ENCODE measurements around the gene NOP9.

NOP9 gene

DNA sequence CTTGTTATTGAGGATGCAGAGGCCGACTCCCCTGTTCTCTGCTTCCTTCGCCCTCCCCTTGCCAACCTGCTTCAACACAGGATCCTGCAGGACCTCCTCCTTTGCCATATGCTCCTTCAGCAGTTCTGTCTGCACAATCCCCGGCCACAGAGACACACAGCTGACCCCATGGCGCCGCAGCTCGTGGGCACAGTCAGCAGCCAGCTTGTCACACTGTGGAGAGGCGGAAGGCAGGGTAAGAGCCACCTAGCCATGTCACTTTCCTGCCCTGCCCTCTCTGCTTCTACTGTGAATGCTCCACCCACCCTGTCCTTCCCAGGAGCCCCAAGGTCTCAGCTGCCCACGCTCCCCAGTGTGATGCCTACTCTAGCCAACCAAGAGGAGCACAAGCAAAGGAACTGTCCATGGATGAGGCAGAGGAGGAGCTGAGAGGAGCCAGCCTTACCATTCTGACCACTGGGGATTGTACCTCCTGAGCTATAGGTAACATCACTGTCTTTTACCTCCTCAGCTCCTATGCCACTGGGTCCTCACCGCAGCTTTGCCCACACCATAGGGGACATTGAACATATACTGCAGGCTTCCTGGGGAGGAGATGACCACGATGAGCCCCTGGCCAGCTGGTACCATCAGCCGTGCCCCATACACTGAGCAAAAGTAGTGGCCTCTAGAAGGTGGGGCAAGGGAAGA, 7.4 kb upstream of the NOP9 start:
- TF ChIP-seq, protein P1, sequence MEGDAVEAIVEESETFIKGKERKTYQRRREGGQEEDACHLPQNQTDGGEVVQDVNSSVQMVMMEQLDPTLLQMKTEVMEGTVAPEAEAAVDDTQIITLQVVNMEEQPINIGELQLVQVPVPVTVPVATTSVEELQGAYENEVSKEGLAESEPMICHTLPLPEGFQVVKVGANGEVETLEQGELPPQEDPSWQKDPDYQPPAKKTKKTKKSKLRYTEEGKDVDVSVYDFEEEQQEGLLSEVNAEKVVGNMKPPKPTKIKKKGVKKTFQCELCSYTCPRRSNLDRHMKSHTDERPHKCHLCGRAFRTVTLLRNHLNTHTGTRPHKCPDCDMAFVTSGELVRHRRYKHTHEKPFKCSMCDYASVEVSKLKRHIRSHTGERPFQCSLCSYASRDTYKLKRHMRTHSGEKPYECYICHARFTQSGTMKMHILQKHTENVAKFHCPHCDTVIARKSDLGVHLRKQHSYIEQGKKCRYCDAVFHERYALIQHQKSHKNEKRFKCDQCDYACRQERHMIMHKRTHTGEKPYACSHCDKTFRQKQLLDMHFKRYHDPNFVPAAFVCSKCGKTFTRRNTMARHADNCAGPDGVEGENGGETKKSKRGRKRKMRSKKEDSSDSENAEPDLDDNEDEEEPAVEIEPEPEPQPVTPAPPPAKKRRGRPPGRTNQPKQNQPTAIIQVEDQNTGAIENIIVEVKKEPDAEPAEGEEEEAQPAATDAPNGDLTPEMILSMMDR (IDR thresholded peaks at IDR 0.05), result no peak
- TF ChIP-seq ZFX (IDR thresholded peaks at IDR 0.05; ENCODE audit: borderline replicate concordance), result no peak
- H3K27ac ChIP-seq, result no peak overlapping the region

DNA sequence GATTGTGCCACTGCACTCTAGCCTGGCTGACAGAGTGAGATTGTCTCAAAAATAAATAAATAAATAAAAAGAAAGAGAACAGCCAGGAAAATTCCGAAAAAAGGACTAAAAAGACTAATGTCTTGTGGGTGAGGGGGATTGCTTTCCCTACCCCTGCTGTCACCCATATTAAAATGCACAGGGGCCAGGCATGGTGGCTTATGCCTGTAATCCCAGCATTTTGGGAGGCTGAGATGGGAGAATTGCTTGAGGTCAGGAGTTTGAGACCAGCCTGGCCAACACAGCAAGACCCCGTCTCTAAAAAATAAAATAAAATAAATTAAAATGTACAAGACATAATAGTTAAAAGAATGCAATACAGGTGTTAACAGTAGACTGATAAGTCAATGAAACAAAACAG, 6.1 kb upstream of the NOP9 start:
- TF ChIP-seq ZFX (IDR thresholded peaks at IDR 0.05; ENCODE audit: borderline replicate concordance), result no peak
- TF ChIP-seq, protein P1 (IDR thresholded peaks at IDR 0.05), result no peak
- H3K27ac ChIP-seq, result no peak overlapping the region

DNA sequence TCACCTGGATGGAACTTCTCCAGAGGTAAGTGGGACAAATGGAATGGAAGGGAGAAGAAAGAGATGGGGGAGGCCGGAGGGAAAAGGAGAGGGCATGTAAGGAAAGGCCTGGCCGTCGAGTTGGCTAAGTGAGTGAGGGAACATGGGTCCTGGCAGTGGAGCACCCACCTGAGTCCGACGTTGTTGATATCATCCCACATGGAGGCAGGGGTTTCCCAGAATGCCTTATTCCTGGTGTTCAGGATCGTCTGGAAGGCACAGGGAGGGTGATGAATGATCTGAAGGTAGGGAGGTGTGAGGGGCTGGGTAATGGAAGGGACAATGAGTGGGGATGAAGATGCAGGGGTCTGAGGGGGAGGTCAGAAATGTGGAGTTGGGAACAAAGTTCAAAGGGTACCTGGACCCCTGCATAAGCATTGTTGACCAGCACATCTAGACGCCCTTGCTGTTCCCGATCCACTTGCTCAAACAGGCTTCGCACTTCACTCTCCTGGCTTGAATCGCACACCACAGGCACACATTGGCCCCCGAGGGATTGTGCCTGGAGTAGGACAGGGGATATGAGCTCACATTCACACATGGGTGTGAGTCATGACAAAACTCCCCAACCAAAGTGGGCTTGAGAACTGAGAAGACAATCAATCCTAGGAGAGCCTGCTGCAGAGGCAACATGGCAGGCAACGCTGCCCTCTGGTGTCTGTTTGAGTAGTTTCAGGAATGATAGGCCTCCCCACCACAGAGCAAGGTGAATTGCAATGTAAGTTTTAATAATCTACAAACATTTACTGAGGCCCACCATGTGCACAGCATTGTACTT, 3.1 kb upstream of the NOP9 start:
- H3K27ac ChIP-seq, result no peak overlapping the region

DNA sequence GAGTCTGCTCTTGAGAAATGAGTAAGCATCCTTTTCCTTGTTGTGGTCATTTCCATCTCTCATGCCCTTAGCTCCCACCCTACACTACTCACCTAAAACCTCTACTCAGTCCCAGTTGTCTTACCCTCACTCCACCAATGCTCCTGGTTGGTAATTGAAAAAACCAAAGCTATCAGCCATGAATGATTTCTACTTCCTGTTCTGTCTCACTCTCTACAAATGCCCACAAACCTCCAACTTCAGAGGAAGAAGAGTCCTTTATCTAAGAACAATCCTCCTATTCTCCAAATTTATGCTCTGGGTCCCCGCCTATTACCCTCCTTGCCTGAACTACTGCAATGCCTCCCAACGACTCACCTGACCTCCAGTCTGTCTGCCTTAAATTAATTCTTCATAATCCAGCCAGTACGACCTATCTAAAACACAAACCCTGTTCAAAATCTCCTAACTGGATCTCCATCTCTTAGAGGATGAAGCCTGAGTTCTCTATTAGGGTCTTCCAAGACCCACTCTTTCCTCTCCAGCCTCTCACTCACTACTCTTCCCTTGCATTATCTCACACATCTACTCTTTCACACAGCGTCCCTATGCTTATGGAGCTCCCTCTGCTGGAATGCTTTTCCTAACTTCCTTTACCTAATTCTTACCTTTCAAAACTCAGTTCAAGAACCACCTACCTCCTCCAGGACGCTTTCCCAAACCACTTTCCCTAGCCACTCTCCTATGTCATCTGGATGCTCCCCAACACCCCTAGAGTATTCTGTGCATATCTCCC, 2.3 kb upstream of the NOP9 start:
- TF ChIP-seq, protein P1 (IDR thresholded peaks at IDR 0.05), result peak; percentile 69
- no peak for TF ChIP-seq ZFX (IDR thresholded peaks at IDR 0.05; ENCODE audit: borderline replicate concordance)
- H3K27ac ChIP-seq, result peak overlapping the region; percentile 76; the same call in 1 of the 2 replicates

More for the DNA sequence above, 3.1 kb upstream of the NOP9 start:
- no peak for TF ChIP-seq ZFX (IDR thresholded peaks at IDR 0.05; ENCODE audit: borderline replicate concordance)
- TF ChIP-seq, protein P1 (IDR thresholded peaks at IDR 0.05), result peak; percentile 75

DNA sequence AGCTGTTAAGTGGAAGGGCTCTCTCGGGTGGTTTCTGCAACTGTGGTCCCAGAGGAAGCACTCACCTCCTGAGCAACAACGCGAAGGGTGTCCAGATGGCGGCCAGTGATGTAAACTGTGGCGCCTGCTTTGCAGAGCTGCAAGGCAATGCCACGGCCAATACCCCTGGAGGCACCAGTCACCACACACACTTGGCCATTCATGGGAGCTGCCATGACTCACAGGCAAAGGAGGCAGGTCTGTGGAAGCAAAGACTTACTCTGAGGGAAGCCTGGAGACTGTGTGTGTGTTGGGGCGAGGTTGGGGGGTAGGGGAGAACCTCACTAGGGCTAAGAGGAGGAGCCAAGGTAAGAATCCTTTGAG, 777 bp upstream of the NOP9 start:
- no peak for TF ChIP-seq ZFX (IDR thresholded peaks at IDR 0.05; ENCODE audit: borderline replicate concordance)
- TF ChIP-seq, protein P1 (IDR thresholded peaks at IDR 0.05), result no peak
- peak overlapping the region; percentile 76 for H3K27ac ChIP-seq

DNA sequence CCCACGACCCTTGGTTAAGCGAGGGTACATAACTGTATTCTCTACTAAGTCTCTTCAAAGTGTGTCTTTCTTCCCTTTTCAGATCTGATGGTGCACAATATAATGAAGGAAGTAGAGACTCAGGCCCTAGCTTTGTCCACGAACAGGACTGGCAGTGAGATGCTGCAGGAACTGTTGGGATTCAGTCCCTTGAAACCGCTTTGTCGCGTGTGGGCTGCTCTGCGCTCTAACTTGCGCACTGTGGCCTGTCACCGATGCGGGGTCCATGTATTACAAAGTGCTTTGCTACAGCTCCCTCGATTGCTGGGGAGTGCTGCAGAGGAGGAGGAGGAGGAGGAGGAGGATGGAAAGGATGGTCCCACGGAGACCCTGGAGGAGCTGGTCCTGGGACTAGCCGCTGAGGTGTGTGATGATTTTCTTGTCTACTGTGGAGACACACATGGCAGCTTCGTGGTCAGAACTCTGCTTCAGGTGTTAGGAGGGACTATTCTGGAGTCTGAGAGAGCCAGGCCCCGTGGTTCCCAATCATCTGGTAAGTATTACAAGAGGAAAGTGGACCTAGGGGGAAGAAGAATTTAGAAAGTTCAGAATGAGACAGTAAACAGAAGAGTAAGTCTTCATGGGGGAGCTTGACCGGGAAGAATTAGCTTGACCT, 803 bp downstream of the NOP9 start:
- H3K27ac ChIP-seq, result peak overlapping the region; percentile 76
- TF ChIP-seq, protein P1 (IDR thresholded peaks at IDR 0.05), result no peak
- no peak for TF ChIP-seq ZFX (IDR thresholded peaks at IDR 0.05; ENCODE audit: borderline replicate concordance)

Data from 22Rv1 (cell line).